GM11168 (cell line): ENCODE measurements around the gene KAZN.

Source experiments
- in situ Hi-C: fragments of 300-500 bp; cut with MboI; formaldehyde crosslinking; loops from one replicate; pipeline ENCODE4 v1.12.0; 2022; ENCODE audit warnings: low sequenced_read_pairs; ENCODE audit not compliant: unreplicated experiment

Gene KAZN

GRCh38 chr1:15068152-15068551 is 469.7 kb downstream of the KAZN start:
- in situ Hi-C loops: no loop called here

- in situ Hi-C loops: no loop called here
These were observed 470.5 kb downstream of the KAZN start for GRCh38 chr1:15068997-15069396.

- in situ Hi-C loops: no loop called here
These were observed 471.8 kb downstream of the KAZN start for GRCh38 chr1:15070145-15070748.

GRCh38 chr1:15071936-15072335 is 473.5 kb downstream of the KAZN start:
- in situ Hi-C loops: no loop called here

- in situ Hi-C loops: no loop called here
These were observed 475.4 kb downstream of the KAZN start for GRCh38 chr1:15073799-15074308.

GRCh38 chr1:15075175-15075574 is 476.7 kb downstream of the KAZN start:
- in situ Hi-C loops: no loop called here

GRCh38 chr1:15075817-15076216 is 477.3 kb downstream of the KAZN start:
- in situ Hi-C loops: no loop called here

- in situ Hi-C loops: no loop called here
These were observed 478.3 kb downstream of the KAZN start for GRCh38 chr1:15076807-15077206.

GRCh38 chr1:15077384-15077783 is 478.9 kb downstream of the KAZN start:
- in situ Hi-C loops: no loop called here

GRCh38 chr1:15080328-15081007 is 482.0 kb downstream of the KAZN start:
- in situ Hi-C loops: no loop called here

GRCh38 chr1:15081102-15081501 is 482.6 kb downstream of the KAZN start:
- in situ Hi-C loops: no loop called here

GRCh38 chr1:15083578-15083977 is 485.1 kb downstream of the KAZN start:
- in situ Hi-C loops: no loop called here

- in situ Hi-C loops: no loop called here
These were observed 489.9 kb downstream of the KAZN start for GRCh38 chr1:15088281-15088971.

- in situ Hi-C loops: no loop called here
These were observed 490.9 kb downstream of the KAZN start for GRCh38 chr1:15089258-15089992.

- in situ Hi-C loops: no loop called here
These were observed 491.9 kb downstream of the KAZN start for GRCh38 chr1:15090373-15090772.

- in situ Hi-C loops: no loop called here
These were observed 495.6 kb downstream of the KAZN start for GRCh38 chr1:15094056-15094455.

GRCh38 chr1:15094719-15095495 is 496.4 kb downstream of the KAZN start:
- in situ Hi-C loops: no loop called here

GRCh38 chr1:15095496-15095875 is 497.0 kb downstream of the KAZN start:
- in situ Hi-C loops: no loop called here

GRCh38 chr1:15096293-15096692 is 497.8 kb downstream of the KAZN start:
- in situ Hi-C loops: no loop called here
